Stomach smooth muscle (tissue), 2 donors: ENCODE measurements around the gene MTMR3.

Experiments
- H3K27ac ChIP-seq: one replicate; pipeline ENCODE4 v1.7.0; 2013; ENCODE audit warnings: mild to moderate bottlenecking, low read length, inconsistent platforms
- H3K27me3 ChIP-seq, 2 donors: one replicate each; pipeline ENCODE4 v1.7.0; 2013; ENCODE audit warnings: low read length in 2 of 2; ENCODE audit not compliant: insufficient read depth in 2 of 2, control insufficient read depth in 1 of 2
- H3K36me3 ChIP-seq, 2 donors: one replicate each; pipeline ENCODE4 v1.7.0; 2013; ENCODE audit warnings: low read length in 2 of 2; ENCODE audit not compliant: control insufficient read depth in 2 of 2, insufficient read depth in 2 of 2
- H3K4me1 ChIP-seq: one replicate; pipeline ENCODE4 v1.7.0; 2013; ENCODE audit warnings: low read length; ENCODE audit not compliant: control insufficient read depth, insufficient read depth
- H3K4me3 ChIP-seq, 2 donors: one replicate each; pipeline ENCODE4 v1.7.0; 2013; ENCODE audit warnings: low read length in 2 of 2
- H3K9ac ChIP-seq, 2 donors: one replicate each; pipeline ENCODE4 v1.7.0; 2013; ENCODE audit warnings: low read length in 2 of 2, mild to moderate bottlenecking in 1 of 2
- H3K9me3 ChIP-seq, 2 donors: one replicate each; pipeline ENCODE4 v1.7.0; 2013; ENCODE audit warnings: low read length in 2 of 2; ENCODE audit not compliant: control insufficient read depth in 2 of 2
- donor health status: healthy.
- donor health status: Pancreatic carcinoma.

Gene MTMR3

DNA sequence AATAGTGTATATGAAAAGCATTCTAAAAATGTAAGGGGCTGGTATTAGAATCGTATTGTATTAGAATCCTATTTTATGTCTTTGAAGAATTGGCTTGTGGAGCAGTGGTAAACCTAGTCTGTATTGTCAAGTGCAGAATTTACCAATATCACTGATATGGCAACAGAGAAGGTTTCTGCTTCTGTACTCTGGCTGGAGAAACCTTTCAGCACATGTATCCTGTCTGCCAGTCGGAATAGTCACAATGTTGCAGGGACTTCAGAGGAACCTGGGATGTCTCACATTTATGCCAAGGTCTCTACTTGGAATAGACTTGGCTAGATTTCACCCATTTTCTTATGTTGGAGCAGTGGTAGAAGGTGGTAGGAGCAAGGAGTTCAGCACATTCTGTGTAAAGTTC lies 4.4 kb downstream of the MTMR3 start:
- peaks cover 8% of the 10 kb centered on the region for H3K4me1 ChIP-seq
- H3K36me3 ChIP-seq, result no peaks in the 10 kb centered on the region
- no peak overlapping the region for H3K27ac ChIP-seq
- H3K9ac ChIP-seq, result no peak overlapping the region
- H3K27me3 ChIP-seq, result no peaks in the 10 kb centered on the region
- H3K4me3 ChIP-seq, result no peak overlapping the region
- H3K9me3 ChIP-seq, result no peaks in the 10 kb centered on the region

DNA sequence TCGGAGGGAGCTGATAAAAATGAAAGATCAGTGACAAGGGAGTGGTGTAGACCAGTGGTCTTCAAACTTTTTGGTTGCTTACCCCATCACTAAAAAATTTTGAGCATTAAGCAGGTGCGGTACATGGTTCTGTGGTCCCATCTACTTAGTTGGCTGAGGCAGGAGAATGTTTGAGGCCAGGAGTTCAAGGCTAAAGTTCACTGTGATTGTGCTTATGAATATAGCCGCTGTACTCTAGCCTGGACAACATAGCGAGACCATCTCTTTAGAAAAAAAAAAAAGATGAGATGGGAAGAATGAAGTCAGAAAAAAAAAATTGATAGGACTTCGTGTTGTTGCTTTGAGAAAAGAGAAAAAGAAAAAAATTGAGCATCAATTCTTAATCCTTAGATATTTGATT lies 7.8 kb downstream of the MTMR3 start:
- Histone ChIP-seq H3K27ac (no peak overlapping the region), H3K4me1 (no peaks in the 10 kb centered on the region), H3K36me3 (no peaks in the 10 kb centered on the region), H3K27me3 (no peaks in the 10 kb centered on the region), H3K9ac (no peak overlapping the region), H3K9me3 (no peaks in the 10 kb centered on the region), H3K4me3 (no peak overlapping the region)

DNA sequence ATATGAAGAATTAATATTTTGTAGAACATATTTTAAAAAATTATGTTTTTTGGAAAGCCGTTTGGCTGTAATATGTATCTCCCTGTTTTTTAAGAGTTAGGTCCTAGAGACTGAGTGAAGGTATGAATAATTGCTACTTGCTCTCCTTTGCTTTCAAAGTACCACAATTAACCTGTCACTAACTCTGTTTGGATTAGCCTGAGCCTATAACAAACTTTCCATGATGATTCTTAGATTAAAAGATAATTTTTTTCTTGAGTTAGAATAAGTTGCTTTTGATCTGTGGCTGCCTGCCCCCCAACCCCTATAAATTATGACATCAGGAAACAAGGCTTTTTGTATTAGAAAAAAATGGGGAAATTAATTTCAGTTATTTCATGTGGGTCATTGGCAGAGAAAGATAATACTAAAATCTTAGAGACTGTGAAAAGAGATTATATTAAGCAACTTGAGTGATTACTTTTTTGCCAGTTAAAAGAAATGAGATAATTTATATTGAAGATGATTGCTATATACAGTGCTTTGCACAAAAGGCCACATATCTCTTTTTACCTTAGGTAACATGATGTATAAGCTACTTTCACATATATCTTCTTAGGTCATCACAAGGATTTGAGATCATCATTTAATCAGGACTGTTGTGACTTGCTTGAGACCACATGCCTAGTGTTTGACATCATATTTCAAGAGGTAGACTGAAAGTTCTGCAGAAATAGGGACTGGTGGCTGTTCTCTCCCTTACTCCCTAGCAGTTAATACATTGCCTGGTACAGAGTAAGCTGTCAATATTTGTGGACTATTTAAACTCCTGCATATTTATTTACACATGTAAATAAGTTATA lies 9.6 kb downstream of the MTMR3 start:
- Histone ChIP-seq H3K4me1 (no peaks in the 10 kb centered on the region), H3K4me3 (no peak overlapping the region), H3K9ac (no peak overlapping the region), H3K27me3 (no peaks in the 10 kb centered on the region), H3K9me3 (no peaks in the 10 kb centered on the region), H3K27ac (no peak overlapping the region), H3K36me3 (no peaks in the 10 kb centered on the region)

DNA sequence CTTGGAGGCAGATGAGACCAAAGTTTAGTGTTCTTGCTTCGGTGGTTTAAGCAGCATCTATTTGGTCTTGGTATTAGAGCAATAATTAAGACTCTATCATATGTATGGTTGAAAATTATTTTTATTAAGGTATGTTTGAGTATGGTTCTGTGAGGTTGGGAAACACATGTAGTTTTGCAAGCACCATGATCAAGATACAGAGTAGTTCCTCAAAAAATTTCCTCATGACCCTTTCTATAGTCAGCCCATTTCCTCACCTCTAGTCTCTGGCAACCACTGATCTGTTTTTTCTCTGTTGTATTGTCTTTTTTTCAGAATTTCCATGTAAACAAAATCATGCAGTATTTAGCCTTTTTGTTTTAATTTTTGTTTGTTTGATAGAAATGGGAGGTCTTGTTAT lies 18.4 kb downstream of the MTMR3 start:
- H3K9ac ChIP-seq, result no peak overlapping the region
- no peaks in the 10 kb centered on the region for H3K9me3 ChIP-seq
- H3K4me3 ChIP-seq, result no peak overlapping the region
- no peaks in the 10 kb centered on the region for H3K4me1 ChIP-seq
- no peaks in the 10 kb centered on the region for H3K36me3 ChIP-seq
- H3K27ac ChIP-seq, result no peak overlapping the region
- no peaks in the 10 kb centered on the region for H3K27me3 ChIP-seq

DNA sequence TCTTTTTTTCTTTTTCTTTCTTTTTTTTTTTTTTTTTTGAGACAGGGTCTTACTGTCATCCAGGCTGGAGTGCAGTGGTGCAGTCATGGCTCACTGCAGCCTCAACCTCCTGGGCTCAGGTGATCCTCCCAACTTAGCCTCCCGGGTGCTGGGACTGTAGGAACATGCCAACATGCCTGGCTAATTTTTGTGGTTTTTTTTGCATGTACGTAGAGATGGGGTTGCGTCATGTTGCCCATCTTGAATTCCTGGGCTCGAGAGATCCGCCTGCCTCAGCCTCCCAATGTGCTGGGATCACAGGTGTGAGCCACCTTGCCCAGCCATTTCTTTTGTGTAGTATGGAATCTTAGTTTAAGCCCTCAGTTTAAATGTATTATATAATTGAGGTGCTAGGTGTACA lies 20.4 kb downstream of the MTMR3 start:
- H3K27ac ChIP-seq, result no peak overlapping the region
- H3K4me1 ChIP-seq, result peaks cover 4% of the 10 kb centered on the region
- no peaks in the 10 kb centered on the region for H3K27me3 ChIP-seq
- no peaks in the 10 kb centered on the region for H3K36me3 ChIP-seq
- H3K9me3 ChIP-seq, result no peaks in the 10 kb centered on the region
- H3K4me3 ChIP-seq, result no peak overlapping the region
- H3K9ac ChIP-seq, result no peak overlapping the region

DNA sequence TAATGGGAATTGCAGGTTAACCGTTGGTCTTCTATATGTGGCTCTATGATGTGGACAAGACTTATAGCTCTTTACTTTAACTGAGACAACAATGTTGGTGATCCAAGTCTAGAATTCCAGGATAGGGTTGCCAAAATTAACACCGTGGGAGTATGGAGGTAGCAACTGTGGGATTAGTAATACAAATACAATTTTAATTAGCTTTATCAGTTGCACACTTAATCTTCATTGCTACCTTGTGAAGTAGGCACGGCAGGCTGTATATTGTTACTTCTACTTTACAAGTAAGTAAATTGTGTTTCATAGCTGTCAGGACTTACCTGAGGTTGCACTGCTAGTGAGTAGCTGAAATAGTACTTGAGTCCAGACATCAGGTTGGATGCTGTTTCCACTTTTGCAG lies 21.0 kb downstream of the MTMR3 start:
- Histone ChIP-seq H3K27me3 (no peaks in the 10 kb centered on the region), H3K9me3 (no peaks in the 10 kb centered on the region), H3K9ac (no peak overlapping the region), H3K4me1 (peaks cover 4% of the 10 kb centered on the region), H3K36me3 (no peaks in the 10 kb centered on the region), H3K4me3 (no peak overlapping the region), H3K27ac (no peak overlapping the region)

DNA sequence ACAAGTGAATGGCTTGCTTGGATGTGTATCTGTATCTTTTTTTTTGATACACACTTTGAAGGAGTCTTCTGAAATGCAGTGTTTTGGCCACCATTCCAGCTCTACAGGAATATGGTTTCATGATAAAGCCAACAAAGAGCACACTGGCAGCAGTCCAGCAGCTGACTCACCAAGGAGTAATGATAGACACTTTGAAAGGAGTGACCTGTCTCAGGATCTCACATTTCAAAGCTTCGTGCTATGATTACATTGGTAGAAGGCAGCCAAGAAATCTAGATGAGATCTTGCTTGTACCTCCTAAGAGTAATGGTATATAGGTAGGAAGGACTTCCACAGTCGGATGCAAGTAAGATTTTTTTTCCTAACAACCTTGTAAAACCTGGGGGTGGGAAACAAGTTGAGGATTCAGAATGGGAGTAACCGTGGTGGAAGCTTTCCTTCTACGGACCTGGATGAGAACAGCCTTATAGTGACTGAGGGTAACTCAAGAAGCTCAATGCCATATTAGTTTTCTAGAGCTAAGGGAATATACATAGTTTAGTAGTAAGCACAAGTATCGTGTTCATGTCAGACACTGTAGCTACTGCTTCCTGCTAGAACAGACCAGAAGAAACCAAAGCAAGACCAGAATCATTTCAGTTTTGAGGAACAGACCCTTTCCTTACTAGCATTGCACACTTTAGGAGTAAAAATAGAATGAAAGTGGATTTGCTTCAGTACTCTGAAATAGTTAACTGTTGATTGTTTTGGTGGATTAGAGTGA lies 25.0 kb downstream of the MTMR3 start:
- H3K9ac ChIP-seq, result no peak overlapping the region
- H3K4me3 ChIP-seq, result no peak overlapping the region
- no peaks in the 10 kb centered on the region for H3K9me3 ChIP-seq
- H3K36me3 ChIP-seq, result no peaks in the 10 kb centered on the region
- no peak overlapping the region for H3K27ac ChIP-seq
- no peaks in the 10 kb centered on the region for H3K27me3 ChIP-seq
- peaks cover 12% of the 10 kb centered on the region for H3K4me1 ChIP-seq

DNA sequence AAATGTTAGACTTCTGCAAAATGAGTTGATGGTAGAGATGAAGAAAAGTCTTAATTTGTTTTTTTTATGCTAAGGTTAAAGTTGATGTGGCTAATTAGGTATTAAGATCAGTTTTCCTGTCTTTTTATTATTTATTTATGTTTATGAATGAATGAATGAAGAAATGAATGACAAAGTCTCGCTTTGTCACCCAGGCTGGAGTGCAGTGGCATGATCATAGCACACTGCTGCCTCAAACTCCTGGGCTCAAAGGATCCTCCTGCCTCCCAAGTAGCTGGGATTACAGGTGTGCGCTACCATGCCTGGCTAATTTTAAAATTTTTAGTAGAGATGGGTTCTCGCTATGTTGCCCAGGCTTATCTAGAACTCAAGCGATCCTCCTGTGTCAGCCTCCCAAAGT lies 29.2 kb downstream of the MTMR3 start:
- Histone ChIP-seq H3K36me3 (no peaks in the 10 kb centered on the region), H3K27me3 (no peaks in the 10 kb centered on the region), H3K4me1 (peaks cover 20% of the 10 kb centered on the region)

DNA sequence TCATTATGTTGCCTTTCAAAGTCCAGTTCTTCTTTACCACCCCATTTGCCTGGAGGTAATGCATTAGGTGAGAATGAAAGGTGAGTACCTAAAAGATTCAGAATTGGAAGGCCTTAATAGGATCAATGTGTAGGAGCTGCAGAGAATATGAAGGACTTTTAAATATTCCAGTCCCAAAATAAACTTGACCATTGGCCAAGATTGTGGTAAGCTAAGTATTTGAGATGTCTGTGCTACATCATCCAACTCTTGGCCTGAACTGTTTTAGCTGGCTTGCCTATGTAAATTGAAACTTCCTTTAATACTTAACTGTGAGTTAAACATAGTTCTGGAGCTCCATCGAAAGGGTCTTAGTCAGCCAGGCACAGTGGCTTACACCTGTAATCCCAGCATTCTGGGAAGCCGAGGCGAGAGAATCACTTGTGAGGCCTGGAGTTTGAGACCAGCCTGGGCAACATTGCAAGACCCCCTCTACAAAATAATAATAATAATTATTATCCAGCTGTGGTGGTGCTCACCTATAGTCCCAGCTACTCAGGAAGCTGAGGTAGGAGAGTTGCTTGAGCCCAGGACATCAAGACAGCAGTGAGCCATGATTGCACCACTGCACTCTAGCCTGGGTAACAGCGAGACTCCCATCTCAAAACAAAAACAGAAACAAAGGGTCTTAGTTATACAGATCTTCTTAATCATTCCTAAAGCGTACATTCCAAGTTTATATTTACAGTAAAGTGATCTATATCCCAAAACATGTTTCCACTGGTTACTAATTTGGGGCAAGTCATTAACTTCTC lies 29.8 kb downstream of the MTMR3 start:
- H3K4me3 ChIP-seq, result peak overlapping the region in 1 of 2 donors; percentile 52
- H3K9me3 ChIP-seq, result no peaks in the 10 kb centered on the region
- no peaks in the 10 kb centered on the region for H3K36me3 ChIP-seq
- H3K4me1 ChIP-seq, result peaks cover 21% of the 10 kb centered on the region
- no peaks in the 10 kb centered on the region for H3K27me3 ChIP-seq
- H3K27ac ChIP-seq, result no peak overlapping the region
- H3K9ac ChIP-seq, result no peak overlapping the region

More for the DNA sequence above, 29.2 kb downstream of the MTMR3 start:
- Histone ChIP-seq H3K27ac (no peak overlapping the region), H3K4me3 (peak overlapping the region in 1 of 2 donors; percentile 52), H3K9ac (no peak overlapping the region), H3K9me3 (no peaks in the 10 kb centered on the region)

DNA sequence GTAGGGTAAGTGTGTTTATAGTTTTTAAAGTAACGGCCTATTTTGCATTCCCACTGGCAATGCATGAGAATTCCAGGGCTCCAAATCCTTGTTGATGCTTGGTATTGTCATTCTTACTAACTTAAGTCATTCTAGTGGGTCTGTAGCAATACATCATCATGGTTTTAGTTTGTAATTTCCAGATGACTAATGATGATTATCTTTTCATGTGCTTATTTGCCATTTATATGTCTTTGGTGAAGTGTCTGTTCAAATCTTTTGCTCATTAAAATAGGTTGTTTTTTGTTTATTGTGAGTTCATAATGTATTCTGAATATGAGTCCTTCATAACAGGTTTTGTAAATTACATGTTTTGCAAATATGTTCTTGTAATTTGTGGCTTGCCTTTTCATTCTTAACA lies 31.2 kb downstream of the MTMR3 start:
- peaks cover 20% of the 10 kb centered on the region for H3K4me1 ChIP-seq

More for the DNA sequence above, 31.2 kb downstream of the MTMR3 start:
- no peaks in the 10 kb centered on the region for H3K27me3 ChIP-seq
- H3K36me3 ChIP-seq, result no peaks in the 10 kb centered on the region
- no peaks in the 10 kb centered on the region for H3K9me3 ChIP-seq
- no peak overlapping the region for H3K4me3 ChIP-seq
- H3K9ac ChIP-seq, result no peak overlapping the region
- H3K27ac ChIP-seq, result no peak overlapping the region
